Skeletal muscle tissue (tissue), 4 donors: ENCODE results near the gene MRPL34. TPM values are rescaled to one million over a fixed set of nuclear protein-coding genes. Genes with fewer than 3 reads are reported as not detected.

Experiments
- H3K27ac ChIP-seq: one replicate; pipeline ENCODE4 v1.7.0; 2013; ENCODE audit warnings: mild to moderate bottlenecking, low read depth, low read length, inconsistent platforms
- H3K27me3 ChIP-seq, 3 donors: one replicate each; pipeline ENCODE4 v1.7.0; 2013; ENCODE audit warnings: low read length in 3 of 3; ENCODE audit not compliant: control insufficient read depth in 3 of 3, insufficient read depth in 3 of 3
- H3K36me3 ChIP-seq, 3 donors: one replicate each; pipeline ENCODE4 v1.7.0; 2013; ENCODE audit warnings: low read length in 3 of 3; ENCODE audit not compliant: control insufficient read depth in 3 of 3, insufficient read depth in 3 of 3
- H3K4me1 ChIP-seq, 3 donors: one replicate each; pipeline ENCODE4 v1.7.0; 2013; ENCODE audit warnings: low read length in 3 of 3, mild to moderate bottlenecking in 3 of 3; ENCODE audit not compliant: control insufficient read depth in 3 of 3, insufficient read depth in 3 of 3
- H3K4me3 ChIP-seq, 3 donors: one replicate each; pipeline ENCODE4 v1.7.0; 2013; ENCODE audit warnings: low read length in 3 of 3
- H3K9ac ChIP-seq, 3 donors: one replicate each; pipeline ENCODE4 v1.7.0; 2013; ENCODE audit warnings: low read length in 3 of 3, mild to moderate bottlenecking in 3 of 3, moderate library complexity in 2 of 3, low read depth in 1 of 3
- H3K9me3 ChIP-seq, 3 donors: one replicate each; pipeline ENCODE4 v1.7.0; 2013; ENCODE audit warnings: low read length in 3 of 3; ENCODE audit not compliant: control insufficient read depth in 3 of 3
- total RNA-seq: library from RNA; depleted of rRNA; stranded (reverse); fragments of >200 nt; gene quantifications from one replicate; pipeline ENCODE4 v1.2.3, GENCODE V29; 2014
- donor health status: Osteomylitis.

Gene MRPL34
- total RNA-seq, 1 donor from 2014 or later: 11.5 TPM

DNA sequence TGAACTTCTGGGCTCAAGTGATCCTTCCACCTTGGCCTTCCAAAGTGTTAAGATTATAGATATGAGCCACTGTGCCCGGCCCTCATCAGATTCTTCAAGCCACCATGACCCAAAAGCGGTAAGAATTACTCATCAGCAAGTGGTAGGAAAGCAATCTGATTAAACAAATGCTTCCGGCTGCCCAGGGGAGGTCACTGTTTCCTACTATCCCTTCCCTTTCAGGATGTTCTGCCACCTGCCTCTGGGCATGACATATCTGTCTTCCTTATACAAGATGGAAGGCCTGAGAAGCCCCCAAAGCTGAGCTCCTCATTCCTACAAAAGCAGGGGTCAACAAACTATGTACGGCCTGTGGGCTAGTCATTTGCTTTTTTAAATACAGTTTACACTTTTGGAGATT, 9.4 kb upstream of the MRPL34 start:
- H3K4me1 ChIP-seq: peaks cover 0 to 13% (median 3%) of the 10 kb centered on the region in 3 donors
- H3K9ac ChIP-seq: no peak overlapping the region
- H3K4me3 ChIP-seq: no peak overlapping the region
- peaks cover 0 to 3% (median 0%) of the 10 kb centered on the region in 3 donors for H3K9me3 ChIP-seq
- H3K27ac ChIP-seq: no peak overlapping the region
- H3K36me3 ChIP-seq: peaks cover 5 to 13% (median 9%) of the 10 kb centered on the region in 3 donors
- no peaks in the 10 kb centered on the region for H3K27me3 ChIP-seq

DNA sequence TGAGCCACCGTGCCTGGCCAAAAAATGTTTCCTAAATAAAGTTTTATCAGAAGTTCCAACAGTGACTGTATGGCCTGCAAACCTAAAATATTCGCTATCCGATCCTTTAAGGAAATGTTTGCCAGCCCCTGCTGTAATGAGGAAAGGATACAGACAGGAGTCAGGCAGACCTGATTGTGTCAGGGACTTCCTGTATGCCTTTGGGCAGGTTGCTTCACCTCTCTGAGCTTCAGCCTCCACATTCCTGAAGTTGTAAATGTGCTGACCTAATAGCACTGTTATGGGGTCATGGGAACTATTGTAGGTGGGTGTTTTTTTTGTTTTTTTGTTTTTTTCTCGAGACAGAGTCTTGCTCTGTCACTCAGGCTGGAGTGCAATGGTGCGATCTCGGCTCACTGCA, 8.7 kb upstream of the MRPL34 start:
- Histone ChIP-seq H3K9me3 (peaks cover 0 to 3% (median 0%) of the 10 kb centered on the region in 3 donors), H3K9ac (no peak overlapping the region), H3K4me3 (no peak overlapping the region), H3K27me3 (no peaks in the 10 kb centered on the region), H3K27ac (no peak overlapping the region), H3K4me1 (peaks cover 0 to 12% (median 6%) of the 10 kb centered on the region in 3 donors), H3K36me3 (peaks cover 5 to 13% (median 9%) of the 10 kb centered on the region in 3 donors)

DNA sequence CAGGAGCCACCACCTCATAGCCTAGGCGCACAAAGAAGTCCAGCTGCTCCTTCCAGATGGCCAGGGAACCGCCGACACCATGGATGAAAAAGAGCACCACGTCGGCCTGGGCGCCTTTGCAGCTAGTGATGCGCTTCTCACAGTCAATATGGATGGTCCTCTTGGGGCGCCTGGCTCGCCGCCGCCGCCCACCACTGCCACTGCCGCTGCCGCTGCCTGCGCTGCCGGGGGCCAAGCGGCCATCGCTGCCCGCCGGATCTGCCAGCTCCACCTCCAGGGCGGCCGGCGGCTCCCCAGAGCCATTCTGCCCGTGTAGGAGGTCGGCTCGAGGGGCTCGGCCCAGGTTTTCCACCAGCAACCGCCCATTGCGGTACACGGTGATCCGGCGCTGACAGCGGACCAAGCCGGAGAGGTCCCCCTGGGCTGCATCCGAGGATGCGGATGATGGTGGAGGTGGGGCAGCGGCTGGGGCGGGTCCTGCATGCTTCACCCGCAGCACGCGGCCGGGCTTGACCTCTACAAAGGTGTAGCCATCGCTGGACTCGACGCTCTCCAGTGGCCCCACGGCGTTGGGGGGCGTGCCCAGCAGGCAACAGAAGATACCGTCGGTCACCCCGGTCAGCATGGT, 4.6 kb upstream of the MRPL34 start:
- H3K4me3 ChIP-seq: no peak overlapping the region
- H3K36me3 ChIP-seq: peaks cover 4 to 9% (median 5%) of the 10 kb centered on the region in 3 donors
- peaks cover 24 to 37% (median 35%) of the 10 kb centered on the region in 3 donors for H3K4me1 ChIP-seq
- no peaks in the 10 kb centered on the region for H3K27me3 ChIP-seq
- peaks cover 0 to 3% (median 0%) of the 10 kb centered on the region in 3 donors for H3K9me3 ChIP-seq
- no peak overlapping the region for H3K9ac ChIP-seq
- H3K27ac ChIP-seq: no peak overlapping the region

DNA sequence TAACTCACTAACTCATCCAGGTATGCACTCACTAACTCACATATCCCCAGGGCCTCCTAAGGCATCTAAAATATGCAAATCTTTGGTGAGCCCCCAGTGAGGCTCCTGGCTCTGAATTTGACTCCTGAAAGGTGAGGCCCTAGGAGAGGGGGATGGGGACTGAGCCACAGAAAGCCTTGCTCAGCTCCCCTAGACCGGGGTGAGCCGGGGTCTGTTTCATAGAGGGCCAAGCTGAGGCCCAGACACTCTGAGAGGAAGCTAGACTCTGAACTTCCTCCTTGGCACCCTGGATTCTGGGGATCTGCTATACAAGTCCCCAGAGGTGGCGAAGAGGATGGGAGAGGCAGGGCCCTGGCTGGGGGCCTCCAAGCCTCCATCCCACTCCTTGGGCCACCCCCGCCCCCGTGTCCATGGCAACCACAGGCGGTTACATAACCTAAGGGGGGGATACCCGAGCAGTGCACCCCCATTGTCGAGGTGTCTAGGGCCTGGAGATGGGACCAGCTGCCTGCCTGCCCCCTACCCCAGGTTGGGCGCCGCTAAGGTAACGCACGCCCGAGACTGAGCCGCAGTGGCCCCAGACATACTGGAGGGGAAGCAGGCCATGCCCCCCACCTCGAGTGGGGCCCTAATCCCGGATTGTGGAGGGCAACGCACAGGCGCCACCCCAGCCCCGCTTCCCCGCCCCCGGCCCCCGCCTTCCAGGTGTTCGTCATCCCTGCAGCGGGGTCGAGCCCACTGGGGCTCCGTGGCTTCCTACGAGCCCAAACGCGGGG, 3.1 kb upstream of the MRPL34 start:
- peaks cover 4 to 7% (median 5%) of the 10 kb centered on the region in 3 donors for H3K36me3 ChIP-seq
- H3K9me3 ChIP-seq: peaks cover 0 to 3% (median 0%) of the 10 kb centered on the region in 3 donors
- H3K9ac ChIP-seq: peak overlapping the region; percentile 79 to 86 (median 81)
- peak overlapping the region; percentile 74 to 78 (median 75) for H3K4me3 ChIP-seq
- peak overlapping the region; percentile 70 for H3K27ac ChIP-seq
- H3K27me3 ChIP-seq: no peaks in the 10 kb centered on the region
- H3K4me1 ChIP-seq: peaks cover 31 to 49% (median 42%) of the 10 kb centered on the region in 3 donors

DNA sequence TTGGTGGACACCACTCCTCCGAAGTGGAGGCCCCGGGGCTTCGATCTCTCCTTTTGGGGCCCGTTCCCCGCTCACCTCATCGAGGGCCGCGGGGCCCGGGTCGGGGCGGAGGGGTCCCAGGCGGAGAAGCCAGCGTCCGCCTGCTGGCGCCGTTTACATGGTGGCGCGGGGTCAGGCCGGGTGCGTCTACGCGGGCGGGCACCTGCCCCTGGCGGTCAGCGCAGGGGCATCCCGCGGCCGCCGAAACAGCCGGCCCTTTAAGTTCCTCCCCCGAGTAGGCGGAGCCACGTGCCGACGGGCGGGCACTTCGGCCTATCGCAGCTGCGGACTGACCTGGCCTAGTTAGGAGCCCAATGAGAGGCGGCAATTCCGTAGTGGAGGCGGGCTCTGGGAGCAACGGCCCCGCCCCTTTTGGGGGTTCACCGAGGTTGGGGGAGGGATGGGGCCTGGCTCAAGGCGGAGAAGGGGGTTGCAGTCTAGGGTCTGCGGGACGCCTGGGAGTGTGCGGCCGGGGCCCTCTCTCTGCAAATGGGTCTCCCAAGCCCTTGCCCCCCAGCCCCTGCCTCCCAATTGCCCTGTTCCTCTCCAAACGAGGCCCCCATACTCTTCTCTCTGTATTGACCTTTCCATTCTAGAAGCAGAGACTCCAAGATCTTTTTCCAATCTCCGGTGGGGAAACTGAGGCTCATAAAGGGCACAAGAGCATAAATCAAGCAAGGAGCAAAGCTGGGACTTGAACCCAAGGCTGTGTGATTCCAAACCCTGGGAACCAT, 2.3 kb upstream of the MRPL34 start, which contains the start of gene ABHD8:
Gene ABHD8 (minus strand): TSS at position 259 of the 773 bp plus-strand sequence. CDS start 1,809 bp downstream, outside the sequence.
- peak within 1 kb of the TSS; percentile 75 for H3K27ac ChIP-seq
- no peaks in the 10 kb centered on the region for H3K27me3 ChIP-seq
- peaks cover 31 to 52% (median 46%) of the 10 kb centered on the region in 3 donors for H3K4me1 ChIP-seq
- peak within 1 kb of the TSS; percentile 79 to 86 (median 81) for H3K9ac ChIP-seq
- H3K9me3 ChIP-seq: peaks cover 0 to 1% (median 0%) of the 10 kb centered on the region in 3 donors
- H3K4me3 ChIP-seq: peak within 1 kb of the TSS; percentile 74 to 78 (median 75)
- peaks cover under 1 to 4% (median 3%) of the 10 kb centered on the region in 3 donors for H3K36me3 ChIP-seq

DNA sequence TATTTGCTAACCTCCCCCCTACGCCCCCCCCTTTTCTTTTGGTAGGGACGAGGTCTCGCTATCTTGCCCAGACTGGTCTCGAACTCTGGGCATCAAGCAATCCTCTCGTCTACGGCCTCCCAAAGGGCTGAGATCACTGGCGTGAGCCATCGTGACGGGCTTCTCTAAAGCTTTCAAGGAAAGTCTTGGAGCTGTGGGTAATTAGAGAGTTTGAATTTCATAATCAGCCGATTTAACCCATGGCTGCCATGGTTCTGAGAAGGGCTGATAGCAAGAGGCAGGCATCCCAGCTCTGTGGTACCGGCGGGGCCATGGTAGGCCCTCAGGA, 1.8 kb upstream of the MRPL34 start:
- no peaks in the 10 kb centered on the region for H3K9me3 ChIP-seq
- peaks cover 31 to 52% (median 44%) of the 10 kb centered on the region in 3 donors for H3K4me1 ChIP-seq
- peak overlapping the region; percentile 75 for H3K27ac ChIP-seq
- peaks cover 0 to 3% (median 3%) of the 10 kb centered on the region in 3 donors for H3K36me3 ChIP-seq
- H3K27me3 ChIP-seq: no peaks in the 10 kb centered on the region
- no peak overlapping the region for H3K9ac ChIP-seq
- H3K4me3 ChIP-seq: peak overlapping the region; percentile 43 to 47 (median 45)

DNA sequence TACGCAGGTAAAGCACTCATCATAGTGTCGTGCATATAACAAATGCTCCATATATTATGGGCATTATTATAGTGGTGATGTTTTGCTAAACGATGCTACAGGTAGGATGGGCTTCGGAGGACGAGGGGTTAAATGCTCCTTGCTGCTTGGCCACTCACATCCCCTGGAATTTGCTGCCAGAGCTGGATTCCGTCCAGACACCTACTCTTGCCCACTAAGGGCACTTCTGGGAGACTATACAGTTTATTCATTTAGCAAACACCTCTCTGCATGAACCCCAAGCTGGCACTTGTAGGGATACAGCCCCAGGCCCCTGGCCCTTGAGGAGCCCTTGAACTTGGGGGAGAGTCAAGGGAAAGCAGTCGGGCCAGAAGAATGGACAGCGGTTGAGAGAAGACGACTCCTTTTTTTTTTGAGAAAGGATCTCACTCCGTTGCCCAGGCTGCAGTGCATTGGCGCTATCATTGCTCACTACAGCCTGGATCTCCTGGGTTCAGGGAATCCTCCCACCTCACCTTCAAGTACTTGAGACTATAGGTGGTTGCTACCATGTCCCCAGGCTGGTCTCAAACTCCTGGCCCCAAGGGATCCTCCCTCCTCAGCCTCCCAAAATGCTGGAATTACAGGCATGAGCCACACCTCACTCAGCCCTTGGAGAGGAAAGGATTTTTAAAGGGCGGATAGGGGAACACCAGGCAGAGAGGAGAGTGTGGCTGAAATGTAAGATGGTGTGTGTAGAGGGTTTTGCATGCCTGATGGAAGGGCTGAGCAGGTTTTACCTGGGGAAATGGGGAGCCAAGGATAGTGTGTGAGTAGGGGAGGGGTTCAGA, 1.1 kb upstream of the MRPL34 start:
- H3K9me3 ChIP-seq: no peaks in the 10 kb centered on the region
- no peak overlapping the region for H3K9ac ChIP-seq
- H3K4me1 ChIP-seq: peaks cover 31 to 54% (median 43%) of the 10 kb centered on the region in 3 donors
- H3K36me3 ChIP-seq: peaks cover 0 to 3% (median 3%) of the 10 kb centered on the region in 3 donors
- H3K27ac ChIP-seq: peak overlapping the region; percentile 75
- no peaks in the 10 kb centered on the region for H3K27me3 ChIP-seq
- H3K4me3 ChIP-seq: peak overlapping the region in 1 of 3 donors; percentile 88

DNA sequence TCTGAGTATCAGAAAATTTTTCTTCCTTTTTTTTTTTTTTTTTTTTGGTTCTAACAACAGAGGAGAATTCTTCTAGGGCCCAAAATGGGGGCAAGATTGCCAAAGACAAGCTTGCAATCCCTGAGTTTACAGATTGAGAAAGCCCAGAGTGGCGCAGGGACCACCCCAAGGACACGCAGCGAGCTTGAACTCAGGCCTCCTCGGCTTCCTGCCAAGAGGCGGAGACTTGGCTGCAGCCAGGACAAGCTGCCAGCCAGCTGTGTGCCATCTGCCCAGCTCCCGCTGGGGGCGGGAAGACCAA, 506 bp upstream of the MRPL34 start:
- H3K9ac ChIP-seq: peak overlapping the region in 1 of 3 donors; percentile 95
- H3K4me3 ChIP-seq: peak overlapping the region; percentile 88 to 95 (median 93)
- no peaks in the 10 kb centered on the region for H3K27me3 ChIP-seq
- H3K36me3 ChIP-seq: peaks cover 0 to 3% (median 3%) of the 10 kb centered on the region in 3 donors
- peaks cover 34 to 58% (median 47%) of the 10 kb centered on the region in 3 donors for H3K4me1 ChIP-seq
- H3K27ac ChIP-seq: peak overlapping the region; percentile 48
- H3K9me3 ChIP-seq: no peaks in the 10 kb centered on the region

DNA sequence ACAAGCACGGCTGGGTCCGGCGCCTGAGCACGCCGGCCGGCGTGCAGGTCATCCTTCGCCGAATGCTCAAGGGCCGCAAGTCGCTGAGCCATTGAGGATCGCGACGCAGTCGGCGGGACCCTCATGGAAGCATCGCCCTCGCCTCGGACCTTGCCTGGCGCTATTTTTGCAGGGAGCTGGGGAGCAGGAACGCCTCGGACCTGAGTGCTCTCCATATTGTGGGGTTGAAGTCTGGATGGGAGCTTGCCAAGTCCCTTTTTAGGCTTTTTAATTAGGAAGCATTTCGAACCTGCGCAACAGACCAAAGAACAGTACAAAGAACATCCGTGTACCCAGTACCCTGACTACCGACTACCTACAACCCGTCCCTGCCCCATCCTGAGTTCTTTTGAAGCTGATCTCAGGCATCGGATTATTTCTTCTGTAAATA, 628 bp downstream of the MRPL34 start:
- Histone ChIP-seq H3K9ac (peak overlapping the region; percentile 87 to 95 (median 89)), H3K36me3 (no peaks in the 10 kb centered on the region), H3K4me3 (peak overlapping the region; percentile 88 to 95 (median 93)), H3K9me3 (no peaks in the 10 kb centered on the region), H3K27me3 (no peaks in the 10 kb centered on the region), H3K27ac (peak overlapping the region; percentile 88), H3K4me1 (peaks cover 41 to 67% (median 54%) of the 10 kb centered on the region in 3 donors)
